Parathyroid adenoma (tissue), 2 donors: ENCODE measurements around the gene GNG12.

ENCODE experiments used
- H2AFZ ChIP-seq: fragments of 300-600 bp; sonication (generic); one replicate; pipeline ENCODE4 v1.7.0; 2017; ENCODE audit warnings: antibody characterized with exemption, mild to moderate bottlenecking
- H3K27ac ChIP-seq: fragments of 300-600 bp; sonication (generic); one replicate; pipeline ENCODE4 v1.7.0; 2017
- H3K27me3 ChIP-seq: fragments of 300-600 bp; sonication (generic); one replicate; pipeline ENCODE4 v1.7.0; 2017; ENCODE audit warnings: low read length; ENCODE audit not compliant: control insufficient read depth, insufficient read depth
- H3K36me3 ChIP-seq: fragments of 300-600 bp; sonication (generic); one replicate; pipeline ENCODE4 v1.7.0; 2017; ENCODE audit warnings: low read length; ENCODE audit not compliant: control insufficient read depth, insufficient read depth
- H3K4me1 ChIP-seq: fragments of 300-600 bp; sonication (generic); one replicate; pipeline ENCODE4 v1.7.0; 2017; ENCODE audit warnings: control low read depth
- H3K4me2 ChIP-seq: fragments of 300-600 bp; sonication (generic); one replicate; pipeline ENCODE4 v1.7.0; 2017; ENCODE audit warnings: low read length
- H3K4me3 ChIP-seq: fragments of 300-600 bp; sonication (generic); one replicate; pipeline ENCODE4 v1.7.0; 2017; ENCODE audit warnings: low read depth, low read length
- H3K79me2 ChIP-seq: fragments of 300-600 bp; sonication (generic); one replicate; pipeline ENCODE4 v1.7.0; 2017; ENCODE audit warnings: control low read depth
- H3K9ac ChIP-seq: fragments of 300-600 bp; sonication (generic); one replicate; pipeline ENCODE4 v1.7.0; 2017; ENCODE audit warnings: mild to moderate bottlenecking
- H3K9me3 ChIP-seq: fragments of 300-600 bp; sonication (generic); one replicate; pipeline ENCODE4 v1.7.0; 2017; ENCODE audit warnings: low read length; ENCODE audit not compliant: control insufficient read depth
- TF ChIP-seq, protein P1 (sequence below): fragments of 300-600 bp; sonication (generic); IDR thresholded peaks from one replicate; pipeline ENCODE4 v1.7.0; 2017; ENCODE audit warnings: antibody characterized with exemption, mild to moderate bottlenecking
- donor health status: primary hyperparathyroidism.

GNG12 gene

GRCh38 chr1:67790201-67790692, 43.0 kb downstream of the GNG12 start:
- Histone ChIP-seq H3K4me3 (no peak overlapping the region), H3K79me2 (peaks cover 48% of the 10 kb centered on the region), H3K9ac (no peak overlapping the region), H3K27me3 (no peaks in the 10 kb centered on the region), H3K36me3 (no peaks in the 10 kb centered on the region), H2AFZ (no peak overlapping the region), H3K9me3 (no peaks in the 10 kb centered on the region), H3K27ac (no peak overlapping the region), H3K4me1 (peaks cover 15% of the 10 kb centered on the region), H3K4me2 (no peak overlapping the region)
- TF ChIP-seq, protein P1, sequence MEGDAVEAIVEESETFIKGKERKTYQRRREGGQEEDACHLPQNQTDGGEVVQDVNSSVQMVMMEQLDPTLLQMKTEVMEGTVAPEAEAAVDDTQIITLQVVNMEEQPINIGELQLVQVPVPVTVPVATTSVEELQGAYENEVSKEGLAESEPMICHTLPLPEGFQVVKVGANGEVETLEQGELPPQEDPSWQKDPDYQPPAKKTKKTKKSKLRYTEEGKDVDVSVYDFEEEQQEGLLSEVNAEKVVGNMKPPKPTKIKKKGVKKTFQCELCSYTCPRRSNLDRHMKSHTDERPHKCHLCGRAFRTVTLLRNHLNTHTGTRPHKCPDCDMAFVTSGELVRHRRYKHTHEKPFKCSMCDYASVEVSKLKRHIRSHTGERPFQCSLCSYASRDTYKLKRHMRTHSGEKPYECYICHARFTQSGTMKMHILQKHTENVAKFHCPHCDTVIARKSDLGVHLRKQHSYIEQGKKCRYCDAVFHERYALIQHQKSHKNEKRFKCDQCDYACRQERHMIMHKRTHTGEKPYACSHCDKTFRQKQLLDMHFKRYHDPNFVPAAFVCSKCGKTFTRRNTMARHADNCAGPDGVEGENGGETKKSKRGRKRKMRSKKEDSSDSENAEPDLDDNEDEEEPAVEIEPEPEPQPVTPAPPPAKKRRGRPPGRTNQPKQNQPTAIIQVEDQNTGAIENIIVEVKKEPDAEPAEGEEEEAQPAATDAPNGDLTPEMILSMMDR: no peak

GRCh38 chr1:67789551-67789950, 43.7 kb downstream of the GNG12 start:
- H3K4me1 ChIP-seq: peaks cover 8% of the 10 kb centered on the region
- H3K27me3 ChIP-seq: no peaks in the 10 kb centered on the region
- TF ChIP-seq, protein P1: no peak

GRCh38 chr1:67788904-67789303, 44.4 kb downstream of the GNG12 start:
- no peaks in the 10 kb centered on the region for H3K36me3 ChIP-seq
- TF ChIP-seq, protein P1: no peak
- H3K9ac ChIP-seq: no peak overlapping the region
- no peak overlapping the region for H3K27ac ChIP-seq
- H3K9me3 ChIP-seq: no peaks in the 10 kb centered on the region
- H3K79me2 ChIP-seq: peaks cover 35% of the 10 kb centered on the region
- H3K4me2 ChIP-seq: no peak overlapping the region
- H3K4me1 ChIP-seq: peaks cover 5% of the 10 kb centered on the region
- H3K4me3 ChIP-seq: no peak overlapping the region
- H3K27me3 ChIP-seq: no peaks in the 10 kb centered on the region
- no peak overlapping the region for H2AFZ ChIP-seq

More at GRCh38 chr1:67789551-67789950, 43.7 kb downstream of the GNG12 start:
- H2AFZ ChIP-seq: no peak overlapping the region
- H3K79me2 ChIP-seq: peaks cover 41% of the 10 kb centered on the region
- H3K27ac ChIP-seq: peak overlapping the region; percentile 1
- H3K4me3 ChIP-seq: no peak overlapping the region
- H3K9me3 ChIP-seq: no peaks in the 10 kb centered on the region
- no peak overlapping the region for H3K4me2 ChIP-seq
- H3K9ac ChIP-seq: no peak overlapping the region
- no peaks in the 10 kb centered on the region for H3K36me3 ChIP-seq

GRCh38 chr1:67788238-67788790, 45.0 kb downstream of the GNG12 start:
- no peak overlapping the region for H2AFZ ChIP-seq
- H3K9me3 ChIP-seq: no peaks in the 10 kb centered on the region
- H3K9ac ChIP-seq: no peak overlapping the region
- peak overlapping the region; percentile 35 for H3K27ac ChIP-seq
- no peak overlapping the region for H3K4me3 ChIP-seq
- H3K4me2 ChIP-seq: no peak overlapping the region
- peaks cover 4% of the 10 kb centered on the region for H3K4me1 ChIP-seq
- H3K79me2 ChIP-seq: peaks cover 34% of the 10 kb centered on the region
- no peaks in the 10 kb centered on the region for H3K36me3 ChIP-seq
- no peaks in the 10 kb centered on the region for H3K27me3 ChIP-seq
- TF ChIP-seq, protein P1: no peak

GRCh38 chr1:67787746-67788145, 45.5 kb downstream of the GNG12 start:
- peaks cover 4% of the 10 kb centered on the region for H3K4me1 ChIP-seq
- H3K4me2 ChIP-seq: no peak overlapping the region
- H2AFZ ChIP-seq: no peak overlapping the region
- H3K9ac ChIP-seq: no peak overlapping the region
- H3K27ac ChIP-seq: peak overlapping the region; percentile 35
- peaks cover 32% of the 10 kb centered on the region for H3K79me2 ChIP-seq
- no peaks in the 10 kb centered on the region for H3K27me3 ChIP-seq
- H3K36me3 ChIP-seq: no peaks in the 10 kb centered on the region
- TF ChIP-seq, protein P1: no peak
- no peaks in the 10 kb centered on the region for H3K9me3 ChIP-seq
- no peak overlapping the region for H3K4me3 ChIP-seq
